NCI-H187 treated with DMSO at 0.1 percent for 48 hours (cell line): ENCODE measurements around the gene OR51B6.
"Not testable (repeated sequence)": the region's sequence is repeated elsewhere in the genome, so short reads cannot be mapped to it uniquely, and the experiment has no call there.

Experiments used
- DNase-seq: peaks from one replicate; lab custom pipeline; 2025; lab: John Stamatoyannopoulos, UW

The OR51B6 gene

GRCh38 chr11:5351208-5351607 lies at the start of gene OR51B6:
OR51B6 (plus strand) TSS chr11:5351508; CDS start chr11:5351508, 0 bp downstream.
- no peak for DNase-seq

GRCh38 chr11:5301846-5302245 lies 49.5 kb upstream of the OR51B6 start, which contains the start of gene OR51B4:
OR51B4 (minus strand) TSS chr11:5301946; CDS start chr11:5301946, 0 bp downstream.
- DNase-seq: no peak

GRCh38 chr11:5303626-5304025 lies 47.7 kb upstream of the OR51B6 start:
- DNase-seq: no peak

DNA sequence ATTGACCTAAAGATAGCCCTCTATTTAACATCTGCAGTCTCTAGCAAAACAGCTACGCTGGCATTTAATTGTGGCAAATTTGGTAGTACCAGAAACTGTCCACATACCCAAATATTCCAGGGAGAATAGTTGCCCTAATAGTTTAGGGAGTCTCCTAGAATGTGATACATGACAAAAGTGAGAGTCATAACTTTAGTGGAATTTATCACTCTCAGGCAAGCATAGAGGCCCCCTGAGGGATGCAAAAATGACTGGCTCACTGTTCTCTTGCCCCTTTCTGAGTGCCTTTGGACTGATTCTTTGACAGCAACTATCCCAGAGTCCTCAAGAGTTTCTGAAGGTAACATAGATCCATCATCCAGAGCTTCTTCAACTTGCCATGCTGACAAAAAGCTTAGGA lies 47.3 kb upstream of the OR51B6 start:
- no peak for DNase-seq

GRCh38 chr11:5307256-5308019 lies 43.9 kb upstream of the OR51B6 start:
- no peak for DNase-seq

DNA sequence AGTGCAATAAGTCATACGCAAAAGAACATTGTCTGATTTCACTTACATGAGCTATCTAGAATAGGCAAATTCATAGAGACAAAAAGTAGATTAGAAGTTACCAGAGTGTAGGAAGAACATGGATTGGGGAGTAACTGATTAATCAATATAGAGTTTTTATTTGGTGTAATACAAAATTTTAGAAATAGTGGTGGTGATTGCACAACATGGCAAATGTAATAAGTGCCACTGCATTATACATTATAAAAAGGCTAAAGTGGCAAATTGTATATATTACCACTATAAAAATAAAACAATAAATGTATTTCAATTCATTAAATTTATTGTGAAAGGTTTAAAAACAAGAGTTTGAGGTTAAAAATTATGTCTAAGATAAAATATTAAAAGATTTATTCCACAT lies 40.9 kb upstream of the OR51B6 start:
- DNase-seq: no peak

DNA sequence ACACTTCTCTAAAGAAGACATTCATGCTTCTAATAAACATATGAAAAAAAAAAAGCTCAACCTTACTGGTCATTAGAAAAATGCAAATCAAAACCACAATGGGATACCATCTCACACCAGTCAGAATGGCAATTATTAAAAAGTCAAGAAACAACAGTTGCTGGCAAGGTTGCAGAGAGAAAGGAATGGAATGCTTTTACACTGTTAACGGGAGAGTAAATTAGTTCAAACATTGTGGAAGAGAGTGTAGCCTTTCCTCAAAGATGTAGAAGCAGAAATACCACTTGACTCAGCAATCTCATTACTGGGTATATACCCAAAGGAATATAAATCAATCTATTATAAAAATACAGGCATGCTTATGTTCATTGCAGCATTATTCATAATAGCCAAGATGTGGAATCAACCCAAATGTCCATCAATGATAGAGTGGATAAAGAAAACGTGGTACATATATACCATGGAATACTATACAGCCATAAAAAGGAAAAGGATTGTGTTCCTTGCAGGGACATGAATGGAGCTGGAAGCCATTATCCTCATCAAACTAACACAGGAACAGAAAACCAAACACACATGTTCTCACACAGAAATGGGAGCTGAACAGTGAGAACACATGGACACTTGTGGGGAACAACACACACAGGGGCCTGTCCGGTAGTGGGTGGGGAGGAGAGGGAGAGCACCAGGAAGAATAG lies 37.8 kb upstream of the OR51B6 start:
- DNase-seq: not testable (repeated sequence)

DNA sequence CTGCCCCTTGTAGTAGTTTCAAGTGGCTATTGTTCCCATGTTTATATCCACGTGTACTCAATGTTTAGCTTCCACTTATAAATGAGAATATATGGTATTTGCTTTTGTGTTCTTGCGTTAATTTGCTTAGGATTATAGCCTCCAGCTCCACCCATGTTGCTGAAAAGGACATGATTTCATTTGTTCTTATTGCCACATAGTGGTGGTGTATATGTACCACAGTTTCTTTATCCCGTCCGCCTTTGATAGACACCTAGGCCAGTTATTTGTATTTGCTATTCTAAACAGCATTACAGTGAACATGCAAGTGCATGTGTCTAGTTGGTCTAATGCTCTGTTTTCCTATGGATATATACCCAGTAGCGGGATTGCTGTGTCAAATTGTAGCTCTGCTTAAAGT lies 34.0 kb upstream of the OR51B6 start:
- no peak for DNase-seq

GRCh38 chr11:5324197-5324596 lies 27.1 kb upstream of the OR51B6 start, which contains the start of gene OR51B2:
OR51B2 (minus strand) TSS chr11:5324297; CDS start chr11:5324297, 0 bp downstream.
- DNase-seq: no peak

GRCh38 chr11:5335170-5335569 lies 16.1 kb upstream of the OR51B6 start:
- no peak for DNase-seq

GRCh38 chr11:5336331-5336730 lies 15.0 kb upstream of the OR51B6 start:
- no peak for DNase-seq

DNA sequence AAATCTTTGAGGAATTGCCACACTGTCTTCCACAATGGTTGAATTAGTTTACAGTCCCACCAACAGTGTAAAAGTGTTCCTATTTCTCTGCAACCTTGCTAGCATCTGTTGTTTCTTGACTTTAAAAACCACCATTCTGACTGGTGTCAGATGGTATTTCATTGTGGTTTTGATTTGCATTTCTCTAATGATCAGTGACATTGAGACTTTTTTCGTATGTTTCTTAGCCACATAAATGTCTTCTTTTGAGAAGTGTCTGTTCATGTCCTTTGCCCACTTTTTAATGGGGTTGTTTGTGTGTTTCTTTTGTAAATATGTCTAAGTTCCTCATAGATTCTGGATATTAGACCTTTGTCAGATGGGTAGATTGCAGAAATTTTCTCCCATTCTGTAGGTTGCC lies 14.1 kb upstream of the OR51B6 start:
- DNase-seq: not testable (repeated sequence)

GRCh38 chr11:5339771-5340322 lies 11.5 kb upstream of the OR51B6 start:
- DNase-seq: no peak

GRCh38 chr11:5343474-5344335 lies 7.6 kb upstream of the OR51B6 start, which contains the start of gene OR51B5:
OR51B5 (minus strand) TSS chr11:5343524; CDS start chr11:5343524, 0 bp downstream.
- no peak for DNase-seq

DNA sequence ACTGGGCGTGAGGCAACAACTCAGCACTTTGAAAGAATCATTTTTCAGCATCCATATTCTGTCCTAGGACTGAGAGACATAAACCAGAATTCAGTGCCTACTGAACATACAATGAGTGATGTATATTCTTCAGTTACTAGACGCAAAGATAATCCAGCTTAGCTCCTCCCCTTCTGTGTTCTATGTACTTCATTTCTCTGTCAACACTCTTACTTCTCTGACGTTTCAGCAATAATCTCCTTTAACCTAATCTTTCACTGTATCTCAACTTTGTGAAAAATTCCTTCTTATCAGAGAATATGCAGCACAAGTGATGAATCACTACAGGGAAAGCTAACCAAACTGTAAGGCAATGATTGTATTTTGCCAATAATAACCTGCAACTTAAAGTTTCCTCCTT lies 5.5 kb upstream of the OR51B6 start:
- no peak for DNase-seq

DNA sequence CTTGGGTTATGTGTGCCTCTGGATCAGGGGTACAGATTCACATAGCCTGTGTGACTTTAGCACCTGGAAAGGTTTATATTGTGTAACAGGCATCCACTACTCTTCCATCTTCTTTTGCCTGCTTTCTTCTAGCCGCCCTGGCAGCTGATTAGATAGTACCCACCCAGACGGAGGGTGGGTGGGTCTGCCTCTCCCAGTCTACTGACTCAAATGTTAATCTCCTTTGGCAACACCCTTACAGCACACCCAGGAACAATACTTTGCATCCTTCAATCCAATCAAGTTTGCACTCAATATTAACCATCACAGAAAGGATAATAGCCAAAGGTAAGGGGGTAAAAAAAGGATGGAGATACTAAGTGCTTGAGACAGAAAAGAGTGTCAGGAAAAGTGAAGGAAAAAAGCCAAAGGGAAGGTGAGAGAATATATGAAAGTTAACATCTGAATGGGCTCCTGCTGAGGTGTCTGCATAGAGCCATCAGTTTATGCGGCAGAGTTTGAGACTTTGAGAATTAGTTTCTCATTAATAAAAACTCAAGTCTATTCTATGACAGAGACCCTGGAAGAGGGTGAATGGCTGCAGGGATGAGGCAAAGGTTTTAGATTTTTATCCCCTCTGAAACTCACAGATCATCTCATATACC lies 2.6 kb upstream of the OR51B6 start:
- no peak for DNase-seq

GRCh38 chr11:5349550-5349949 lies 1.8 kb upstream of the OR51B6 start:
- DNase-seq: no peak

DNA sequence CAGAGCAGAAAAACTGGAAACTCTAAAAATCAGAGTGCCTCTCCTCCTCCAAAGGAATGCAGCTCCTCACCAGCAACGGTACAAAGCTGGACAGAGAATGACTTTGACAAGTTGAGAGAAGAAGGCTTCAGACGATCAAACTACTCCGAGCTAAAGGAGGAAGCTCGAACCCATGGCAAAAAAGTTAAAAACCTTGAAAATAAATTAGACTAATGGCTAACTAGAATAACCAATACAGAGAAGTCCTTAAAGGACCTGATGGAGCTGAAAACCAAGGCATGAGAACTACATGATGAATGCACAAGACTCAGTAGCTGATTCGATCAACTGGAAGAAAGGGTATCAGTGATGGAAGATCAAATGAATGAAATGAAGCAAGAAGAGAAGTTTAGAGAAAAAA lies 4.7 kb downstream of the OR51B6 start:
- not testable (repeated sequence) for DNase-seq

GRCh38 chr11:5362017-5362625 lies 10.8 kb downstream of the OR51B6 start:
- no peak for DNase-seq

GRCh38 chr11:5363679-5364078 lies 12.4 kb downstream of the OR51B6 start:
- DNase-seq: no peak

DNA sequence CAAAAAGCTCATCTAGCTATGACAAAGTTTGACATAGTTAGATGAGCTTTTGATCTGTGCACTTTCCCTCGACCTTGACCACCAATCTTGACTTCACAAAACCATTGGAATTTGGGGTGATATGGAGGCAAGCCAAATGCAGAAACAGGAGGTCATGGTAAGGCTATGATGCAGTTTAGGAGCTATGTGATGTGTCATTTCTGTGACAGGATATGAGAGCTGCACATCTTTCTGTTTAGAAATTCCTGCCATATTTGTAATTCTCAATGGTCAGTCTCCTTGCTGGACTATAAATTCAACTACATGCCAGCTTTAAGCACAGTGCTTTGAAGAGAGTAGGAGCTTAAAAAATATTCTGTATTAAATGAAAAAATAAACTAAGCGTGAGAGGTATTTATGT lies 12.9 kb downstream of the OR51B6 start:
- no peak for DNase-seq
